RWPE1 (cell line): ENCODE measurements around the gene STAC3.

Source experiments
- CTCF ChIA-PET: fragments of 350-600 bp; sonication (Branson Sonifier 250); formaldehyde crosslinking; extraction: SDS; loops from one replicate; lab custom pipeline; 2021; lab: Yijun Ruan, JAX
- POLR2A ChIA-PET: fragments of 400-600 bp; formaldehyde crosslinking; extraction: SDS; loops from one replicate; lab custom pipeline; 2020; ENCODE audit warnings: antibody characterized with exemption; ENCODE audit not compliant: low non-redundant PET; lab: Yijun Ruan, JAX
- DNase-seq: peaks from one replicate; pipeline ENCODE4 v3.0.0; 2012; ENCODE audit warnings: low spot score
- H3K27ac ChIP-seq: fragments of 450-650 bp; 2 replicates; pipeline ENCODE4 v1.5.1; 2017
- CTCF ChIP-seq: fragments of 450-650 bp; conservative IDR thresholded peaks from 2 replicates; pipeline ENCODE4 v1.5.1; 2017; ENCODE audit warnings: low read depth, mild to moderate bottlenecking

Gene STAC3

GRCh38 chr12:57255916-57256315, 4.9 kb upstream of the STAC3 start:
- ChIA-PET POLR2A (no interaction called here), CTCF (no interaction called here)

DNA sequence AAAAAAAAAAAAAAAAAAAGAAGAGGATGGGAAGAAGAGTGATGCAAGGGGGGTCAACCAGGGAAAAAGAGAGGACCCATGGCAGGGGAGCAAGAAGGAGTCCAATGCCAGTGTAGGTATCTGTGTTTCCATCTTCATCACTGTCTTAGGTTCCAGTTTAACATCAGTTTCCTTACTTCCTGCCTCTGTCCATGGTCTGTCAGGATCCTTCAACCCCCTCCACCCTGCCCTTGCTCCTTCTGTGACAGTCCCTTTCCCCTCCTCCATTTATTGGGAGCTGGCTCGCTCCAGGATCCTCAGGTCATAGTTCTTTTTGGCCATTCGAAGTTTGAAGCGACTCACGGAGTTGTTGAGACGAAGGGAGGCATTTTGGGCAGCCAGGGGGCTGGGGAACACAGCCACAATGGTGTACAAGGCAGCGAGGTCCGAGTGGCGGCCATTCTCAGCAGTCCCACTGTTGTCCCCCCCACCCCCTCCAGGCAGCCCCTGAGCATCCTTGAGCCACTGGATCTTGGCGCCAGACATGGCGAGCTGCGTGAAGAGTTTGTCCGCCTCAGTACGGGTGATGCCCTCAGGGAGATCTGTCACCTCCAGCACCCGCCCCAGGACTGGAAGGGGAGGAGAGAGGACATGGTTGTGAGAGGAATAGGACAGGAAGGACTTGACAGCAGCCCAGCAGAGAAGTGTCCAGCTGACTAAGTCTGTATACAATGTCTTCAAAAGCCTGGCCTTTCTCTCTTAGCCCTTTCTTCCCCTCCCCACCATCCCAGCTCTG, 3.7 kb upstream of the STAC3 start:
- ChIA-PET POLR2A (no interaction called here), CTCF (no interaction called here)
- TF ChIP-seq CTCF: no peak
- no peak overlapping the region for H3K27ac ChIP-seq
- no peak for DNase-seq

More at GRCh38 chr12:57255916-57256315, 4.9 kb upstream of the STAC3 start:
- H3K27ac ChIP-seq: no peak overlapping the region
- no peak for TF ChIP-seq CTCF
- DNase-seq: no peak

DNA sequence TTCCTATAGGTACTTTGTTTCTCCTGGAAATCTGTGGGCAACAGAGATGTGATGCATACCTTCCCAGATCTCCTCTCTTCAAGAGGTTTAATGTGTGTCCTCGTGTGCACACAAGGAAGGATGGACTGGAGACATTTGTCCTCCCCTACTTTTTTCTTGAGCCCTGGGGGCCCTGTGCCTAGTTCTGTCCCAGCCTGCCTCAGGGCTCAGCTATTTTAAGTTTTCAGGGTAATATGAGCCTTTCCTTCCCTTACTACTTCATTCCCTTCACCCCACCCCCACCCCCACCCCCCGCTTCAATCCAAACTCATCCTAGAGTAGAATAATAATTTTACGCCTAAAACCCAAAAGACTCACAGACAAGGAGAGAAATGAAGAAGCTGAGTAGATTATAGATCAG, 446 bp downstream of the STAC3 start:
- TF ChIP-seq CTCF: no peak
- ChIA-PET POLR2A (no interaction called here), CTCF (interaction anchor here (1.5 to 1.7 kb wide), 2 partner anchors 8 to 37 kb away, joined by 5 to 11 read pairs; no protein-coding TSS in a partner anchor)
- no peak overlapping the region for H3K27ac ChIP-seq
- no peak for DNase-seq

DNA sequence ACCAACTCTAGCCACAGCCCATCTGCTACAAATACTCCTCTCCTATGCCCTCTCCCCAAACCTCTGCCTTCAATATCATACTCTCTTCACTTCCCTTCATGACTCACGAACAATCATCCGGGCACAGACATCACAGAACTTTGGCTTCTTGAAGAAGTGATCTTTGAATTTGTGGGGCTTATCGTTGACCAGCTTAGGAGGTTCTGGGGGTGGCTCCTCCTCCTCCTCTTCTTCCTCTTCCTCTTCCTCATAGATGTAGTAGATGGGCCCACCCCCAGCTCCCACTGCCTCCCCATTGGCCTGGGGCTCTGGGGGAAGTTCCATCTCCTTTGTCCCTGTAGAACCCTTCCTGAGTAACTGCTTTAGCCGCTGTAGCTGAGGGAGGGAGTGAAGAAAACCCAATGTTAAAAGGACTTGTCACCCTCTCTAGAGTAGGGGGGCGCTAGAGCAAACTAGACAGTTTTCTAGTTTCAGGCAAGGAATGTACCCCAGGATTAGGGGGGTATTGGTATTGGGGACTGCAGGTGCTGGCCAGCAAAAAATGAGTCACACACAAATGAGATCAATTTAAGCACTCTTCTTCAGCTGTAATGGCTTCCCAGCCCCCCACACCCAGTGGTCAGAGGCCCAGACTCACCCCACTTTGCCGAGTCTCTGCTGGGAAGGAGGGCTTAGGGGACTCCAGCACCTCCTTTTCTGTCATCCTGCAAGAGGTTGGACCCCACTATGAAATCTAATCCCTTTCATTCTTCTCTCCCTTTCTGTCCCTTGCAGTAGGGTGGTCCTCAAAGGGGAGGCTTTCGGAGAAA, 1.8 kb downstream of the STAC3 start:
- no peak for DNase-seq
- H3K27ac ChIP-seq: no peak overlapping the region
- no peak for TF ChIP-seq CTCF
- CTCF ChIA-PET: interaction anchor here (0.7 to 1.5 kb wide), 2 partner anchors 36 to 245 kb away, joined by 3 to 11 read pairs; no protein-coding TSS in a partner anchor
- POLR2A ChIA-PET: no interaction called here

DNA sequence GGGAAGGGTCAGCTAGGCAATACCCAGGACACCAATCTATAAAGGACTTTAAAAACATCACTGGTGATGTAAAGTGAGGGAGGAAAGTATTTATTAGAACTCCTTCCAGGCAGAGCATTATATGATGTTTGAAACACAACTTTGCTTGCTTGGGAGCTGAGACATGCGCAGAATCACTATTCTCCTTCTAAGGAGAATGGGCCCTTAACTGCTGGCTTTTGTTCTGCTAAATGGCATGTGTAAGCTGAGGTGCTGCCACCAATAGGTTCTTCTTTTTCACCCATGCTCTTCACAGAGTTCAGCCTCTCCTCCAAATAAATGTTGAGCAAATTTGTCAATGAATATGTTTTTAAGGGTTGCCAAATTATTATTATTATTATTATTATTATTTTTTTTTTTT, 3.9 kb downstream of the STAC3 start:
- TF ChIP-seq CTCF: no peak
- no peak for DNase-seq
- POLR2A ChIA-PET: no interaction called here
- CTCF ChIA-PET: interaction anchor here (1.0 kb wide), 1 partner anchor 216 kb away, joined by 3 read pairs; no protein-coding TSS in a partner anchor
- H3K27ac ChIP-seq: no peak overlapping the region

GRCh38 chr12:57244312-57244696, 6.7 kb downstream of the STAC3 start:
- no peak for DNase-seq
- TF ChIP-seq CTCF: no peak
- CTCF ChIA-PET: interaction anchor here (0.5 to 6.5 kb wide), 5 partner anchors 8 to 214 kb away, joined by 3 to 147 read pairs (median 3); partner anchors contain the start of gene NXPH4
- POLR2A ChIA-PET: no interaction called here
- H3K27ac ChIP-seq: peak overlapping the region; percentile 16; the same call in 1 of the 2 replicates
